ENCODE data around the gene RALGAPA1. TPM values are rescaled to one million over a fixed set of nuclear protein-coding genes. Genes with fewer than 3 reads are reported as not detected.

RALGAPA1 gene
- total and polyA plus RNA-seq, 2 of the 13 experiments (the other 11 are each of a cell fraction or from before 2014, with no cell fraction given), result 65.0 to 89.2 TPM

- TF ChIP-seq FUBP1 (CRISPR knock-in tag; IDR thresholded peaks at IDR 0.05; ENCODE audit: borderline replicate concordance) (no peak), ZNF101 (CRISPR knock-in tag; IDR thresholded peaks at IDR 0.05; ENCODE audit: borderline replicate concordance, low read depth) (no peak), ARNTL (CRISPR knock-in tag; IDR thresholded peaks at IDR 0.05) (no peak), ZBTB34 (CRISPR knock-in tag; IDR thresholded peaks at IDR 0.05) (no peak), THRA (CRISPR knock-in tag; IDR thresholded peaks at IDR 0.05; ENCODE audit: borderline replicate concordance) (peak; percentile 67; the same call in 1 of the 2 replicates), TOE1 (CRISPR knock-in tag; IDR thresholded peaks at IDR 0.05) (peak; percentile 34; the same call in 1 of the 2 replicates), ZNF792 (CRISPR knock-in tag; IDR thresholded peaks at IDR 0.05) (peak; percentile 72), ZNF788 (CRISPR knock-in tag; IDR thresholded peaks at IDR 0.05; ENCODE audit: borderline replicate concordance) (no peak), ZNF784 (CRISPR knock-in tag; IDR thresholded peaks at IDR 0.05; ENCODE audit: borderline replicate concordance) (no peak), ZMYM3 (CRISPR knock-in tag; IDR thresholded peaks at IDR 0.05) (peak; percentile 78; the same call in 1 of the 2 replicates), RBM39 (IDR thresholded peaks at IDR 0.05; ENCODE audit: low read depth, low read length, poor library complexity, severe bottlenecking) (no peak), TFE3 (CRISPR knock-in tag; IDR thresholded peaks at IDR 0.05) (peak; percentile 48), ZBTB20 (CRISPR knock-in tag; IDR thresholded peaks at IDR 0.05; ENCODE audit: borderline replicate concordance, low read depth) (no peak; the same call in 1 of the 2 replicates), ZNF44 (CRISPR knock-in tag; IDR thresholded peaks at IDR 0.05) (no peak), ZNF496 (CRISPR knock-in tag; IDR thresholded peaks at IDR 0.05; ENCODE audit: insufficient replicate concordance) (no peak), ZSCAN12 (CRISPR knock-in tag; IDR thresholded peaks at IDR 0.05) (peak; percentile 62; the same call in 1 of the 2 replicates), BORCS8-MEF2B (CRISPR knock-in tag; IDR thresholded peaks at IDR 0.05) (no peak), PHF21A (CRISPR knock-in tag; IDR thresholded peaks at IDR 0.05) (no peak), ZFX (CRISPR knock-in tag; IDR thresholded peaks at IDR 0.05; ENCODE audit: low read depth) (no peak)
Measured at GRCh38 chr14:35821564-35822411, 12.7 kb upstream of the RALGAPA1 start (continued).
